CD4-positive, alpha-beta T cell treated with Interleukin-6 for 4 hours (primary cell): ENCODE data around the gene SKOR2.

Source experiments
- DNase-seq: peaks from one replicate; pipeline ENCODE4 v3.0.0-alpha.2; 2020; ENCODE audit warnings: mixed read lengths

SKOR2 gene

GRCh38 chr18:47260120-47260923 lies 8.9 kb upstream of the SKOR2 start:
- DNase-seq = no peak

- no peak for DNase-seq
Measured at GRCh38 chr18:47254341-47254939, 3.0 kb upstream of the SKOR2 start.

GRCh38 chr18:47253101-47253654 lies 1.7 kb upstream of the SKOR2 start:
- no peak for DNase-seq

- DNase-seq = no peak
Measured at GRCh38 chr18:47250391-47251046, 941 bp downstream of the SKOR2 start.

- DNase-seq = no peak
Measured at GRCh38 chr18:47249314-47249981, 2.0 kb downstream of the SKOR2 start.

- no peak for DNase-seq
Measured at GRCh38 chr18:47248604-47249313, 2.7 kb downstream of the SKOR2 start.

GRCh38 chr18:47248115-47248603 lies 3.3 kb downstream of the SKOR2 start:
- DNase-seq = no peak

GRCh38 chr18:47247416-47248114 lies 3.9 kb downstream of the SKOR2 start:
- no peak for DNase-seq

- no peak for DNase-seq
Measured at GRCh38 chr18:47247036-47247415, 4.4 kb downstream of the SKOR2 start.

- no peak for DNase-seq
Measured at GRCh38 chr18:47246027-47246971, 5.2 kb downstream of the SKOR2 start.

GRCh38 chr18:47244086-47244485 lies 7.4 kb downstream of the SKOR2 start:
- no peak for DNase-seq

- DNase-seq = no peak
Measured at GRCh38 chr18:47235096-47235495, 16.4 kb downstream of the SKOR2 start.

GRCh38 chr18:47226660-47227059 lies 24.8 kb downstream of the SKOR2 start:
- DNase-seq = no peak

- DNase-seq = no peak
Measured at GRCh38 chr18:47215554-47216138, 35.8 kb downstream of the SKOR2 start.

GRCh38 chr18:47209171-47209570 lies 42.3 kb downstream of the SKOR2 start:
- DNase-seq = no peak

- DNase-seq = no peak
Measured at GRCh38 chr18:47206945-47207637, 44.4 kb downstream of the SKOR2 start.

GRCh38 chr18:47204908-47205522 lies 46.4 kb downstream of the SKOR2 start:
- DNase-seq = peak; percentile 51

- no peak for DNase-seq
Measured at GRCh38 chr18:47203626-47204464, 47.6 kb downstream of the SKOR2 start.
